Fibroblast of the conjunctiva (primary cell): ENCODE results near the gene PNCK.
"Not testable (repeated sequence)": the region's sequence is repeated elsewhere in the genome, so short reads cannot be mapped to it uniquely, and the experiment has no call there.

Experiments used
- DNase-seq: peaks from one replicate; pipeline ENCODE4 v3.0.0-alpha.2; 2010; ENCODE audit warnings: low read depth

The PNCK gene

GRCh38 chrX:153685751-153686696 lies 12.4 kb upstream of the PNCK start:
- DNase-seq, result no peak

- no peak for DNase-seq
Measured at GRCh38 chrX:153685156-153685536, 11.5 kb upstream of the PNCK start.

- DNase-seq, result no peak
Measured at GRCh38 chrX:153684467-153685155, 11.0 kb upstream of the PNCK start.

- DNase-seq, result not testable (repeated sequence)
Measured at GRCh38 chrX:153683486-153683885, 9.9 kb upstream of the PNCK start.

- DNase-seq, result no peak
Measured at GRCh38 chrX:153681175-153681574, 7.6 kb upstream of the PNCK start.

GRCh38 chrX:153674219-153674851 lies 722 bp upstream of the PNCK start:
- DNase-seq, result no peak

GRCh38 chrX:153672531-153673427 lies 834 bp downstream of the PNCK start:
- no peak for DNase-seq

GRCh38 chrX:153671589-153672530 lies 1.8 kb downstream of the PNCK start:
- DNase-seq, result no peak

GRCh38 chrX:153670748-153671588 lies 2.6 kb downstream of the PNCK start:
- DNase-seq, result no peak

GRCh38 chrX:153669901-153670731 lies 3.5 kb downstream of the PNCK start:
- no peak for DNase-seq

GRCh38 chrX:153669174-153669890 lies 4.3 kb downstream of the PNCK start:
- DNase-seq, result no peak

GRCh38 chrX:153668423-153669173 lies 5.0 kb downstream of the PNCK start:
- DNase-seq, result no peak

GRCh38 chrX:153667956-153668396 lies 5.6 kb downstream of the PNCK start:
- DNase-seq, result peak; percentile 61

GRCh38 chrX:153667281-153667955 lies 6.2 kb downstream of the PNCK start:
- DNase-seq, result no peak

GRCh38 chrX:153665726-153666306 lies 7.8 kb downstream of the PNCK start:
- DNase-seq, result no peak

GRCh38 chrX:153662266-153662665 lies 11.3 kb downstream of the PNCK start:
- no peak for DNase-seq
